ENCODE results near the gene TLR6.

Gene TLR6

DNA sequence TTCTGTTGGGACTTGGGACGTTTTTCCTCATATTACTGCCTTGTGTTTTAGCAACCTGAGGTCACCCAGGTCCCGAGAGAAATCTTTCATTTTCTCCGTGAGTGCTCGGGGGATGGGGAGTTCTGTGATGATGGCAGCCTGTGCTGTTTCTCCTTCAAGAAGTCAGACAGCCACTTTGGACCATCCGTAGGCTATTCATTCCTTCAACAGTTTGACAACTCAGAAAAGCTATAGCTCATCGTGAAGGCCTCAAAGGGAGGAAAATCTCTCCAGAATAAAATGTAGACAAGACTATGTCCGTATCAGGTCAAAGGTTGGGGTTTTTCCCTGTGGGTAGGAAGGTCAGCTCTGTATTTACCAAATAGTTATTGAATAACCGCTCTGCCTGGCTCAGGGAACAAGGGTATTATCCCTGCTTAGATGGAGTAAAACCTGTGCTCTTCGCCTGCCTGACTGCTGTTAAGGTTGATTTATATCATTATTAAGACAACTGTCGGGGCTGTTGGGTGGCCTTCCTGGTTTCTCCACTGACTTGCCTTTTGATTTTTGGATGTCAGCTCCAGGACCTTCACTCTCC, 47.6 kb upstream of the TLR6 start (continued):
- no peak for TF ChIP-seq ZSCAN30 (tag by site-specific recombination; IDR thresholded peaks at IDR 0.05)

DNA sequence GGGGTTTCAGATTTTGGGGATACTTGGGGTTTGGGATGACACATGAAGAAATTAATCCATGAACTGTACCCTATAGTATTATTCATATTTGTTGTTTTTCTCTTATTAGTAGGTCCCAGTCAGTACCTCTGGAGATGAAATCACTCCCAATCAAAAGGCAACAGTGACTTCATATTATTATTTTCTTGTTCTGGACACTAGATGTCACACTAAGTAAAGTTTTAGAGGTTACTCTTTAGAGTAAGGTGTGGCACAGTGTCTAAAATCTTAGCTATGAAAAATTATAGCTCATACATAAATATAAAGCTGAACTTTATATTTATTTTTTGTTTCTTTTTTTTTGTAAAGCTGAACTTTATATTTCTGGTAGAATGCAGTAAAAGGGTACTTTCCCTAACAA, 46.1 kb upstream of the TLR6 start:
- no peaks in the 10 kb centered on the region for H3K9me3 ChIP-seq (ENCODE audit: control insufficient read depth, insufficient read depth, low read depth, low read length)
- H3K27ac ChIP-seq (ENCODE audit: extremely low read depth, low read depth, low read length) = no peak overlapping the region
- no peaks in the 10 kb centered on the region for H3K4me1 ChIP-seq (ENCODE audit: control insufficient read depth, insufficient read depth, low read length)
- H3K4me3 ChIP-seq (ENCODE audit: low read depth, low read length) = no peak overlapping the region
- ChIA-PET CTCF (interaction anchor here (0.5 to 6.7 kb wide), 28 partner anchors 10 to 1629 kb away, joined by 3 to 87 read pairs (median 3); no protein-coding TSS in a partner anchor), POLR2A (interaction anchor here (0.6 kb wide), 1 partner anchor 142 kb away, joined by 4 read pairs; no protein-coding TSS in a partner anchor)
- TF ChIP-seq, protein P1, sequence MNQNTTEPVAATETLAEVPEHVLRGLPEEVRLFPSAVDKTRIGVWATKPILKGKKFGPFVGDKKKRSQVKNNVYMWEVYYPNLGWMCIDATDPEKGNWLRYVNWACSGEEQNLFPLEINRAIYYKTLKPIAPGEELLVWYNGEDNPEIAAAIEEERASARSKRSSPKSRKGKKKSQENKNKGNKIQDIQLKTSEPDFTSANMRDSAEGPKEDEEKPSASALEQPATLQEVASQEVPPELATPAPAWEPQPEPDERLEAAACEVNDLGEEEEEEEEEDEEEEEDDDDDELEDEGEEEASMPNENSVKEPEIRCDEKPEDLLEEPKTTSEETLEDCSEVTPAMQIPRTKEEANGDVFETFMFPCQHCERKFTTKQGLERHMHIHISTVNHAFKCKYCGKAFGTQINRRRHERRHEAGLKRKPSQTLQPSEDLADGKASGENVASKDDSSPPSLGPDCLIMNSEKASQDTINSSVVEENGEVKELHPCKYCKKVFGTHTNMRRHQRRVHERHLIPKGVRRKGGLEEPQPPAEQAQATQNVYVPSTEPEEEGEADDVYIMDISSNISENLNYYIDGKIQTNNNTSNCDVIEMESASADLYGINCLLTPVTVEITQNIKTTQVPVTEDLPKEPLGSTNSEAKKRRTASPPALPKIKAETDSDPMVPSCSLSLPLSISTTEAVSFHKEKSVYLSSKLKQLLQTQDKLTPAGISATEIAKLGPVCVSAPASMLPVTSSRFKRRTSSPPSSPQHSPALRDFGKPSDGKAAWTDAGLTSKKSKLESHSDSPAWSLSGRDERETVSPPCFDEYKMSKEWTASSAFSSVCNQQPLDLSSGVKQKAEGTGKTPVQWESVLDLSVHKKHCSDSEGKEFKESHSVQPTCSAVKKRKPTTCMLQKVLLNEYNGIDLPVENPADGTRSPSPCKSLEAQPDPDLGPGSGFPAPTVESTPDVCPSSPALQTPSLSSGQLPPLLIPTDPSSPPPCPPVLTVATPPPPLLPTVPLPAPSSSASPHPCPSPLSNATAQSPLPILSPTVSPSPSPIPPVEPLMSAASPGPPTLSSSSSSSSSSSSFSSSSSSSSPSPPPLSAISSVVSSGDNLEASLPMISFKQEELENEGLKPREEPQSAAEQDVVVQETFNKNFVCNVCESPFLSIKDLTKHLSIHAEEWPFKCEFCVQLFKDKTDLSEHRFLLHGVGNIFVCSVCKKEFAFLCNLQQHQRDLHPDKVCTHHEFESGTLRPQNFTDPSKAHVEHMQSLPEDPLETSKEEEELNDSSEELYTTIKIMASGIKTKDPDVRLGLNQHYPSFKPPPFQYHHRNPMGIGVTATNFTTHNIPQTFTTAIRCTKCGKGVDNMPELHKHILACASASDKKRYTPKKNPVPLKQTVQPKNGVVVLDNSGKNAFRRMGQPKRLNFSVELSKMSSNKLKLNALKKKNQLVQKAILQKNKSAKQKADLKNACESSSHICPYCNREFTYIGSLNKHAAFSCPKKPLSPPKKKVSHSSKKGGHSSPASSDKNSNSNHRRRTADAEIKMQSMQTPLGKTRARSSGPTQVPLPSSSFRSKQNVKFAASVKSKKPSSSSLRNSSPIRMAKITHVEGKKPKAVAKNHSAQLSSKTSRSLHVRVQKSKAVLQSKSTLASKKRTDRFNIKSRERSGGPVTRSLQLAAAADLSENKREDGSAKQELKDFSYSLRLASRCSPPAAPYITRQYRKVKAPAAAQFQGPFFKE (tag by site-specific recombination; IDR thresholded peaks at IDR 0.05; ENCODE audit: borderline replicate concordance) = no peak
- TF ChIP-seq ZEB2 (tag by site-specific recombination; IDR thresholded peaks at IDR 0.05) (no peak), ZNF654 (tag by site-specific recombination; IDR thresholded peaks at IDR 0.05; ENCODE audit: low read depth) (peak; percentile 63), ZBTB1 (tag by site-specific recombination; IDR thresholded peaks at IDR 0.05) (no peak)
- TF ChIP-seq, protein P2, sequence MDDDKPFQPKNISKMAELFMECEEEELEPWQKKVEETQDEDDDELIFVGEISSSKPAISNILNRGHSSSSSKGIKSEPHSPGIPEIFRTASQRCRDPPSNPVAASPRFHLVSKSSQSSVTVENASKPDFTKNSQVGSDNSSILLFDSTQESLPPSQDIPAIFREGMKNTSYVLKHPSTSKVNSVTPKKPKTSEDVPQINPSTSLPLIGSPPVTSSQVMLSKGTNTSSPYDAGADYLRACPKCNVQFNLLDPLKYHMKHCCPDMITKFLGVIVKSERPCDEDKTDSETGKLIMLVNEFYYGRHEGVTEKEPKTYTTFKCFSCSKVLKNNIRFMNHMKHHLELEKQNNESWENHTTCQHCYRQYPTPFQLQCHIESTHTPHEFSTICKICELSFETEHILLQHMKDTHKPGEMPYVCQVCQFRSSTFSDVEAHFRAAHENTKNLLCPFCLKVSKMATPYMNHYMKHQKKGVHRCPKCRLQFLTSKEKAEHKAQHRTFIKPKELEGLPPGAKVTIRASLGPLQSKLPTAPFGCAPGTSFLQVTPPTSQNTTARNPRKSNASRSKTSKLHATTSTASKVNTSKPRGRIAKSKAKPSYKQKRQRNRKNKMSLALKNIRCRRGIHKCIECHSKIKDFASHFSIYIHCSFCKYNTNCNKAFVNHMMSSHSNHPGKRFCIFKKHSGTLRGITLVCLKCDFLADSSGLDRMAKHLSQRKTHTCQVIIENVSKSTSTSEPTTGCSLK (tag by site-specific recombination; IDR thresholded peaks at IDR 0.05) = no peak
- peaks cover 0 to 31% of the 10 kb centered on the region in 2 experiments; a peak in 1 of 3 replicates for H3K36me3 ChIP-seq (ENCODE audit: control insufficient read depth in 2 of 2, insufficient read depth in 1 of 2, low read length in 2 of 2)

DNA sequence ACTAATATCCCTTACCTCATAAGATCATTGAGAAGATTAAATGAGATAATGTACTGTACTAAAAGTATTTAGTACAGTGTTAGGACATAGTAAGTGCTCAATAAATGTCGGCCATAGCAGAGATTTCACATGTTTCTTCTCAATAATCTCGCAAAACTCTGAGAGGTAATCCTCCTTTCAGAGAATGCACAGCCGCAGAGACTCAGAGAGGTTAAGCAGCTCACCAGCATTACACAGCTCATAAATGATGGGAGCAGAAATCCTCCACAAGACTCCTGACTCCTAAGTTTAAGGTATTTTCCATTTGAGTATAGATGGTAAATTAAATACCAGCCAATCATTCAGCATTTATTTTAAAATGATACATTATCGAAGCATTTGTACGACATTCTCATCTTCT, 45.6 kb upstream of the TLR6 start:
- Histone ChIP-seq H3K4me3 (ENCODE audit: low read depth, low read length) (no peak overlapping the region), H3K4me1 (ENCODE audit: control insufficient read depth, insufficient read depth, low read length) (no peaks in the 10 kb centered on the region), H3K36me3 (ENCODE audit: control insufficient read depth in 2 of 2, insufficient read depth in 1 of 2, low read length in 2 of 2) (peaks cover 0 to 30% of the 10 kb centered on the region in 2 experiments; a peak in 1 of 3 replicates), H3K27ac (ENCODE audit: extremely low read depth, low read depth, low read length) (no peak overlapping the region), H3K9me3 (ENCODE audit: control insufficient read depth, insufficient read depth, low read depth, low read length) (no peaks in the 10 kb centered on the region)
- TF ChIP-seq ZNF184 (tag by site-specific recombination; IDR thresholded peaks at IDR 0.05) (no peak), ZNF664 (tag by site-specific recombination; IDR thresholded peaks at IDR 0.05) (peak; percentile 72)
- TF ChIP-seq, protein P3, sequence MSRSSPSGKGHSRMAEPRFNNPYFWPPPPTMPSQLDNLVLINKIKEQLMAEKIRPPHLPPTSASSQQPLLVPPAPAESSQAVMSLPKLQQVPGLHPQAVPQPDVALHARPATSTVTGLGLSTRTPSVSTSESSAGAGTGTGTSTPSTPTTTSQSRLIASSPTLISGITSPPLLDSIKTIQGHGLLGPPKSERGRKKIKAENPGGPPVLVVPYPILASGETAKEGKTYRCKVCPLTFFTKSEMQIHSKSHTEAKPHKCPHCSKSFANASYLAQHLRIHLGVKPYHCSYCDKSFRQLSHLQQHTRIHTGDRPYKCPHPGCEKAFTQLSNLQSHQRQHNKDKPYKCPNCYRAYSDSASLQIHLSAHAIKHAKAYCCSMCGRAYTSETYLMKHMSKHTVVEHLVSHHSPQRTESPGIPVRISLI (tag by site-specific recombination; IDR thresholded peaks at IDR 0.05) = no peak
- TF ChIP-seq, protein P4, sequence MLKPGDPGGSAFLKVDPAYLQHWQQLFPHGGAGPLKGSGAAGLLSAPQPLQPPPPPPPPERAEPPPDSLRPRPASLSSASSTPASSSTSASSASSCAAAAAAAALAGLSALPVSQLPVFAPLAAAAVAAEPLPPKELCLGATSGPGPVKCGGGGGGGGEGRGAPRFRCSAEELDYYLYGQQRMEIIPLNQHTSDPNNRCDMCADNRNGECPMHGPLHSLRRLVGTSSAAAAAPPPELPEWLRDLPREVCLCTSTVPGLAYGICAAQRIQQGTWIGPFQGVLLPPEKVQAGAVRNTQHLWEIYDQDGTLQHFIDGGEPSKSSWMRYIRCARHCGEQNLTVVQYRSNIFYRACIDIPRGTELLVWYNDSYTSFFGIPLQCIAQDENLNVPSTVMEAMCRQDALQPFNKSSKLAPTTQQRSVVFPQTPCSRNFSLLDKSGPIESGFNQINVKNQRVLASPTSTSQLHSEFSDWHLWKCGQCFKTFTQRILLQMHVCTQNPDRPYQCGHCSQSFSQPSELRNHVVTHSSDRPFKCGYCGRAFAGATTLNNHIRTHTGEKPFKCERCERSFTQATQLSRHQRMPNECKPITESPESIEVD (tag by site-specific recombination; IDR thresholded peaks at IDR 0.05) = no peak
- CTCF ChIA-PET = interaction anchor here (0.6 to 6.7 kb wide), 21 partner anchors 12 to 879 kb away, joined by 3 to 87 read pairs (median 3); partner anchors contain the start of gene TLR10
- POLR2A ChIA-PET = interaction anchor here (0.6 kb wide), 1 partner anchor 142 kb away, joined by 4 read pairs; no protein-coding TSS in a partner anchor
